HCT116 (cell line): ENCODE data around the gene VSTM2L. TPM values are rescaled to one million over a fixed set of nuclear protein-coding genes. Genes with fewer than 3 reads are reported as not detected.

ENCODE experiments used
- ATAC-seq: fragments of 200-7000 bp; cut with Tn5 transposase; 2 replicates; pipeline ENCODE4 v1.9.1; 2020; ENCODE audit warnings: mild to moderate bottlenecking, moderate library complexity
- BruUV-seq: library from RNA; stranded (reverse); fragments of 400-500 nt; replicated peaks from 2 replicates; lab custom pipeline; 2021; lab: Mats Ljungman, UMichigan
- CTCF ChIA-PET: fragments of 300-600 bp; sonication (Branson Sonifier 250); formaldehyde crosslinking; loops from one replicate; lab custom pipeline; 2021; ENCODE audit warnings: antibody characterized with exemption; lab: Charles Lee
- POLR2A ChIA-PET: fragments of 300-600, 350-600 bp; sonication (Branson Sonifier 250); formaldehyde crosslinking; loops from one replicate; lab custom pipeline; 2021; ENCODE audit warnings: antibody characterized with exemption; lab: Charles Lee
- RAD21 ChIA-PET, 2 experiments: fragments of 300-600 bp; sonication (Branson Sonifier 250); formaldehyde crosslinking; loops; one replicate each; lab custom pipeline; 2023; ENCODE audit warnings: low total read pairs in 2 of 2; ENCODE audit not compliant: uncharacterized antibody in 2 of 2, unreplicated experiment in 2 of 2, low non-redundant PET in 1 of 2; lab: Charles Lee
- DNase-seq: peaks from one replicate; pipeline ENCODE4 v3.0.0-alpha.2; 2010; ENCODE audit warnings: low read depth, low spot score
- H2AFZ ChIP-seq: fragments of 200-600 bp; shearing (Covaris generic), sonication (generic); 2 replicates; pipeline ENCODE4 v1.6.1; 2017; ENCODE audit warnings: low read depth, mixed run types, mixed read lengths, antibody characterized with exemption, low read length; ENCODE audit not compliant: poor library complexity, severe bottlenecking
- H3K27ac ChIP-seq: 2 replicates; pipeline ENCODE4 v1.5.1; 2012; ENCODE audit warnings: low read depth, low read length
- H3K27me3 ChIP-seq: fragments of 200-600 bp; sonication (generic); 2 replicates; pipeline ENCODE4 v1.6.1; 2016; ENCODE audit warnings: mixed run types, low read length, mixed read lengths; ENCODE audit not compliant: insufficient read depth
- H3K36me3 ChIP-seq, 2 experiments: fragments of 200-500 bp in 1 of 2; fragments of 200-600 bp in 1 of 2; sonication (Bioruptor generic) in 1 of 2; sonication (generic) in 1 of 2; 2 replicates each; pipeline versions ENCODE4 v1.5.1 to v1.6.1; 2014 to 2016; ENCODE audit warnings: low read length in 2 of 2, inconsistent platforms in 1 of 2, mixed read lengths in 1 of 2, mixed run types in 1 of 2; ENCODE audit not compliant: insufficient read depth in 2 of 2, control insufficient read depth in 1 of 2
- H3K4me1 ChIP-seq, 2 experiments: fragments of 200-600 bp in 1 of 2; sonication (generic) in 1 of 2; 2 replicates each; pipeline versions ENCODE4 v1.5.1 to v1.6.1; 2012 to 2017; ENCODE audit warnings: low read length in 2 of 2, inconsistent platforms in 1 of 2, mild to moderate bottlenecking in 1 of 2, mixed read lengths in 1 of 2, mixed run types in 1 of 2, moderate library complexity in 1 of 2; ENCODE audit not compliant: insufficient read depth in 2 of 2, control insufficient read depth in 1 of 2
- H3K4me2 ChIP-seq: fragments of 200-600 bp; sonication (generic); 2 replicates; pipeline ENCODE4 v1.6.1; 2017; ENCODE audit warnings: mixed run types, low read length, mixed read lengths
- H3K4me3 ChIP-seq, 2 experiments: fragments of 200-600 bp in 1 of 2; sonication (generic) in 1 of 2; replicated peaks in 1 of 2; 2 replicates each; pipeline ENCODE4 v1.5.1; 2011 to 2016; ENCODE audit warnings: low read length in 2 of 2, control low read depth in 1 of 2, low read depth in 1 of 2, mild to moderate bottlenecking in 1 of 2, mixed read lengths in 1 of 2, mixed run types in 1 of 2
- H3K79me2 ChIP-seq: fragments of 200-600 bp; sonication (generic); 2 replicates; pipeline ENCODE4 v1.6.1; 2017; ENCODE audit warnings: mild to moderate bottlenecking, mixed run types, low read length, moderate library complexity, mixed read lengths; ENCODE audit not compliant: insufficient read depth
- H3K9ac ChIP-seq: fragments of 200-600 bp; sonication (generic); 2 replicates; pipeline ENCODE4 v1.6.1; 2016; ENCODE audit warnings: low read length, mixed read lengths
- H3K9me2 ChIP-seq: fragments of 200-600 bp; sonication (generic), shearing (Covaris generic); 2 replicates; pipeline ENCODE4 v1.6.1; 2017; ENCODE audit warnings: mixed run types, mild to moderate bottlenecking, moderate library complexity; ENCODE audit not compliant: insufficient read depth
- H3K9me3 ChIP-seq, 2 experiments: fragments of 200-500 bp in 1 of 2; fragments of 200-600 bp in 1 of 2; sonication (Bioruptor generic) in 1 of 2; sonication (generic) in 1 of 2; 2 replicates each; pipeline ENCODE4 v1.6.1; 2014 to 2017; ENCODE audit warnings: low read length in 2 of 2, mixed read lengths in 2 of 2, inconsistent platforms in 1 of 2, low read depth in 1 of 2, mild to moderate bottlenecking in 1 of 2, mixed run types in 1 of 2, moderate library complexity in 1 of 2; ENCODE audit not compliant: control insufficient read depth in 1 of 2, insufficient read depth in 1 of 2
- H4K20me1 ChIP-seq: fragments of 200-600 bp; sonication (generic), shearing (Covaris generic); 2 replicates; pipeline ENCODE4 v1.6.1; 2017; ENCODE audit warnings: mixed run types, mild to moderate bottlenecking, moderate library complexity; ENCODE audit not compliant: insufficient read depth
- EGR1 ChIP-seq: IDR thresholded peaks from 2 replicates; pipeline ENCODE4 v1.6.1; 2012; ENCODE audit warnings: low read depth
- ELF1 ChIP-seq: IDR thresholded peaks from 2 replicates; pipeline ENCODE4 v1.6.1; 2012; ENCODE audit warnings: low read depth, borderline replicate concordance
- RAD21 ChIP-seq: IDR thresholded peaks from 2 replicates; pipeline ENCODE4 v1.6.1; 2012; ENCODE audit warnings: low read depth, mild to moderate bottlenecking
- SP1 ChIP-seq: IDR thresholded peaks from 2 replicates; pipeline ENCODE4 v1.6.1; 2012; ENCODE audit warnings: low read depth
- intact Hi-C: fragments of 100-400 bp; cut with micrococcal nuclease; formaldehyde crosslinking; loops from 2 replicates; pipeline ENCODE4 v1.10.0; 2022
- total RNA-seq: library from RNA; stranded (reverse); gene quantifications from one replicate; pipeline ENCODE4 v1.2.1, GENCODE V29; 2021; ENCODE audit not compliant: unreplicated experiment
- TF ChIP-seq, protein P1 (sequence below), 3 experiments: fragments of 200-600 bp in 1 of 3; sonication (generic) in 1 of 3; IDR thresholded peaks in 2 of 3; conservative IDR thresholded peaks in 1 of 3; 2 replicates each; pipeline ENCODE4 v1.5.1; 2012 to 2017; ENCODE audit warnings: low read depth in 2 of 3, low read length in 2 of 3, antibody characterized with exemption in 1 of 3, borderline replicate concordance in 1 of 3, control low read depth in 1 of 3, mild to moderate bottlenecking in 1 of 3, mixed read lengths in 1 of 3, mixed run types in 1 of 3, moderate library complexity in 1 of 3; ENCODE audit not compliant: insufficient read depth in 1 of 3
- TF ChIP-seq, protein P2 (sequence below): IDR thresholded peaks from 2 replicates; pipeline ENCODE4 v1.6.1; 2012; ENCODE audit warnings: low read depth
- TF ChIP-seq, protein P3 (sequence below): IDR thresholded peaks from 2 replicates; pipeline ENCODE4 v1.6.1; 2012

Gene VSTM2L
- total RNA-seq, 1 experiment from 2014 or later, result 0.69 TPM

DNA sequence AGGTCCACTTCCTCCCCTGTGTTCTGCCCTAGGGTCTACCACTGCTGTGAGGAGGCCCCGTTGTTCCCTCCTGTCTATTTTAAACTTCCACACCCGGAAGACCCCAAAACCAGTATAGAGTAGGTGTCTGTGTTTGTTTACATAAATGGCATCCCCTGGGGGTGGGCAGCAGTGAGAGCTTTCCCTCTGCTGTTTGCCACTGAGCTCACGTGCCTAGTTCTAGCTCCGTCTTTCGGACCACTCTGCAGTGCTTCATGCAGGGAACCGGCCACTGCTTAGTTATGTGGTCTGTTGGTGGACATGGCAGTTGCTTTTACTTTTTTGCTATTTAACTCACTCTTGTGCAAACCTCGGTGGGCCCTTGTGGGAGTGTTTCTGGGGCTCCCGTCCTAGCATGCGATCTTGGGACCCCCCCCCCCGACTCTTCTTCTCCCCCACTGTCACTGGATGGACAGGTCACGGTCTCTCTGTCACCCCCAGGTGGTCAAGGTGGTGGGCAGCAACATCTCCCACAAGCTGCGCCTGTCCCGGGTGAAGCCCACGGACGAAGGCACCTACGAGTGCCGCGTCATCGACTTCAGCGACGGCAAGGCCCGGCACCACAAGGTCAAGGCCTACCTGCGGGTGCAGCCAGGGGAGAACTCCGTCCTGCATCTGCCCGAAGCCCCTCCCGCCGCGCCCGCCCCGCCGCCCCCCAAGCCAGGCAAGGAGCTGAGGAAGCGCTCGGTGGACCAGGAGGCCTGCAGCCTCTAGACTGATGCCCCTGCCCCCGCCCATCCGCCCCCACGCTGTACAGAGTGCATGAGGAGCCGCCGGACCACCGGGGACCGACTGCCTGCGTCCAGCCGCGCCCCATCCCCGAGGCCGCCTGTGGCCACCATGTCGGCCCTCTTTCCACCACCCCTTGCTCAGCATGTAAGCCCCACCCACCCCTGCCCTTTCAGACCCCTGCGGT is 40.9 kb downstream of the VSTM2L start:
- no peaks in the 10 kb centered on the region for H4K20me1 ChIP-seq
- no peak overlapping the region for H3K9ac ChIP-seq
- intact Hi-C loops, result no loop called here
- no peak overlapping the region for H3K4me2 ChIP-seq
- H3K9me3 ChIP-seq, result no peaks in the 10 kb centered on the region
- DNase-seq, result no peak
- H3K27ac ChIP-seq, result no peak overlapping the region
- no peaks in the 10 kb centered on the region for H3K9me2 ChIP-seq
- H3K4me3 ChIP-seq, result no peak overlapping the region
- ATAC-seq, result peak; percentile 37; the same call in 1 of the 2 replicates
- H3K27me3 ChIP-seq, result no peaks in the 10 kb centered on the region
- CTCF ChIA-PET, result no interaction called here
- BruUV-seq, result no TSS peak
- no peak overlapping the region for H2AFZ ChIP-seq
- RAD21 ChIA-PET, result interaction anchor here in 1 of 2 experiments (0.6 kb wide), 1 partner anchor 255 kb away, joined by 3 read pairs; no protein-coding TSS in a partner anchor
- H3K4me1 ChIP-seq, result no peaks in the 10 kb centered on the region
- H3K79me2 ChIP-seq, result no peaks in the 10 kb centered on the region
- POLR2A ChIA-PET, result no interaction called here
- TF ChIP-seq RAD21 (no peak), ELF1 (no peak), EGR1 (no peak), SP1 (no peak)
- TF ChIP-seq, protein P1, sequence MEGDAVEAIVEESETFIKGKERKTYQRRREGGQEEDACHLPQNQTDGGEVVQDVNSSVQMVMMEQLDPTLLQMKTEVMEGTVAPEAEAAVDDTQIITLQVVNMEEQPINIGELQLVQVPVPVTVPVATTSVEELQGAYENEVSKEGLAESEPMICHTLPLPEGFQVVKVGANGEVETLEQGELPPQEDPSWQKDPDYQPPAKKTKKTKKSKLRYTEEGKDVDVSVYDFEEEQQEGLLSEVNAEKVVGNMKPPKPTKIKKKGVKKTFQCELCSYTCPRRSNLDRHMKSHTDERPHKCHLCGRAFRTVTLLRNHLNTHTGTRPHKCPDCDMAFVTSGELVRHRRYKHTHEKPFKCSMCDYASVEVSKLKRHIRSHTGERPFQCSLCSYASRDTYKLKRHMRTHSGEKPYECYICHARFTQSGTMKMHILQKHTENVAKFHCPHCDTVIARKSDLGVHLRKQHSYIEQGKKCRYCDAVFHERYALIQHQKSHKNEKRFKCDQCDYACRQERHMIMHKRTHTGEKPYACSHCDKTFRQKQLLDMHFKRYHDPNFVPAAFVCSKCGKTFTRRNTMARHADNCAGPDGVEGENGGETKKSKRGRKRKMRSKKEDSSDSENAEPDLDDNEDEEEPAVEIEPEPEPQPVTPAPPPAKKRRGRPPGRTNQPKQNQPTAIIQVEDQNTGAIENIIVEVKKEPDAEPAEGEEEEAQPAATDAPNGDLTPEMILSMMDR (IDR thresholded peaks at IDR 0.05 in 2 of 3, conservative IDR thresholded peaks at IDR 0.05 in 1 of 3; ENCODE audit: borderline replicate concordance in 1 of 3, insufficient read depth in 1 of 3, low read depth in 2 of 3, low read length in 2 of 3), result peak in 1 of 3 experiments; percentile 23; a peak in 3 of 6 replicates
- TF ChIP-seq, protein P2, sequence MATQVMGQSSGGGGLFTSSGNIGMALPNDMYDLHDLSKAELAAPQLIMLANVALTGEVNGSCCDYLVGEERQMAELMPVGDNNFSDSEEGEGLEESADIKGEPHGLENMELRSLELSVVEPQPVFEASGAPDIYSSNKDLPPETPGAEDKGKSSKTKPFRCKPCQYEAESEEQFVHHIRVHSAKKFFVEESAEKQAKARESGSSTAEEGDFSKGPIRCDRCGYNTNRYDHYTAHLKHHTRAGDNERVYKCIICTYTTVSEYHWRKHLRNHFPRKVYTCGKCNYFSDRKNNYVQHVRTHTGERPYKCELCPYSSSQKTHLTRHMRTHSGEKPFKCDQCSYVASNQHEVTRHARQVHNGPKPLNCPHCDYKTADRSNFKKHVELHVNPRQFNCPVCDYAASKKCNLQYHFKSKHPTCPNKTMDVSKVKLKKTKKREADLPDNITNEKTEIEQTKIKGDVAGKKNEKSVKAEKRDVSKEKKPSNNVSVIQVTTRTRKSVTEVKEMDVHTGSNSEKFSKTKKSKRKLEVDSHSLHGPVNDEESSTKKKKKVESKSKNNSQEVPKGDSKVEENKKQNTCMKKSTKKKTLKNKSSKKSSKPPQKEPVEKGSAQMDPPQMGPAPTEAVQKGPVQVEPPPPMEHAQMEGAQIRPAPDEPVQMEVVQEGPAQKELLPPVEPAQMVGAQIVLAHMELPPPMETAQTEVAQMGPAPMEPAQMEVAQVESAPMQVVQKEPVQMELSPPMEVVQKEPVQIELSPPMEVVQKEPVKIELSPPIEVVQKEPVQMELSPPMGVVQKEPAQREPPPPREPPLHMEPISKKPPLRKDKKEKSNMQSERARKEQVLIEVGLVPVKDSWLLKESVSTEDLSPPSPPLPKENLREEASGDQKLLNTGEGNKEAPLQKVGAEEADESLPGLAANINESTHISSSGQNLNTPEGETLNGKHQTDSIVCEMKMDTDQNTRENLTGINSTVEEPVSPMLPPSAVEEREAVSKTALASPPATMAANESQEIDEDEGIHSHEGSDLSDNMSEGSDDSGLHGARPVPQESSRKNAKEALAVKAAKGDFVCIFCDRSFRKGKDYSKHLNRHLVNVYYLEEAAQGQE, result no peak
- TF ChIP-seq, protein P3, sequence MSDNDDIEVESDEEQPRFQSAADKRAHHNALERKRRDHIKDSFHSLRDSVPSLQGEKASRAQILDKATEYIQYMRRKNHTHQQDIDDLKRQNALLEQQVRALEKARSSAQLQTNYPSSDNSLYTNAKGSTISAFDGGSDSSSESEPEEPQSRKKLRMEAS, result no peak
- H3K36me3 ChIP-seq, result no peaks in the 10 kb centered on the region
